ENCODE results near the gene FXYD1.

DNA sequence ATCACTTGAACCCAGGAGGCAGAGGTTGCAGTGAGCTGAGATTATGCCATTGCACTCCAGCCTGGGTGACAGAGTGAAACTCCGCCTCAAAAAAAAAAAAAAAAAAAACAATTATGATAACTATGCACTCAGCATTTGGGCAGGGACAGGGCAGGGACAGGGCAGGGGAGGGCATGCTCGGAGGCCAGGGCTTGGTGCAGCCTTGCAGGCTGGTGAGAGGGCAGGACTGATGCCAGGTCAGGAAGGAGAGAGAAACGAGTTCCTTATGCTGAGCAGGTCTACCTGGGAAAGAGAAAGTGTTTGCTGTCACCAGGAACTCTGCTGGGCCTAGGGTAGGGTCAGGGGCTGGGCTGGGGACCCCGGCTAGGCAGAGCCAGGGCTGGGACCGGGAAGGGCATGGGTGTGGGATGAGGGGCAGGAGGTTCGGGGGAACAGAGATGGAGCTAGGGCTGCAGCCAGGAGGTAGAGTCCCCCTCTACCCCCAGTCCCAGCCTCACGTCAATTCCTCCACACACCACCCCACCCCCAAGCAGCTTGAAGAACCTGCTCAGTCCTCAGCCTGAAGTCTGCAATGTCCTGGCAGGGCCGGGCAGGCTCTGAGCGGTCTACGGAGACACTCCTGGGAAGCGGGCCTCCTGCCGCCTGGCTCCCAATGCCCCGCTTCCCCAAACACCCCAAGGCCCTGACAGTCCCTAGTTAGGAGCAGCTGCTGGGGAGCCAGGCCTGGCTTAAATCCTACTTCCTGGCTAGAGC lies 20.2 kb upstream of the FXYD1 start:
- no peak for TF ChIP-seq EZH2 (IDR thresholded peaks at IDR 0.05; ENCODE audit: low read depth, unreplicated experiment)
- TF ChIP-seq, protein P1, sequence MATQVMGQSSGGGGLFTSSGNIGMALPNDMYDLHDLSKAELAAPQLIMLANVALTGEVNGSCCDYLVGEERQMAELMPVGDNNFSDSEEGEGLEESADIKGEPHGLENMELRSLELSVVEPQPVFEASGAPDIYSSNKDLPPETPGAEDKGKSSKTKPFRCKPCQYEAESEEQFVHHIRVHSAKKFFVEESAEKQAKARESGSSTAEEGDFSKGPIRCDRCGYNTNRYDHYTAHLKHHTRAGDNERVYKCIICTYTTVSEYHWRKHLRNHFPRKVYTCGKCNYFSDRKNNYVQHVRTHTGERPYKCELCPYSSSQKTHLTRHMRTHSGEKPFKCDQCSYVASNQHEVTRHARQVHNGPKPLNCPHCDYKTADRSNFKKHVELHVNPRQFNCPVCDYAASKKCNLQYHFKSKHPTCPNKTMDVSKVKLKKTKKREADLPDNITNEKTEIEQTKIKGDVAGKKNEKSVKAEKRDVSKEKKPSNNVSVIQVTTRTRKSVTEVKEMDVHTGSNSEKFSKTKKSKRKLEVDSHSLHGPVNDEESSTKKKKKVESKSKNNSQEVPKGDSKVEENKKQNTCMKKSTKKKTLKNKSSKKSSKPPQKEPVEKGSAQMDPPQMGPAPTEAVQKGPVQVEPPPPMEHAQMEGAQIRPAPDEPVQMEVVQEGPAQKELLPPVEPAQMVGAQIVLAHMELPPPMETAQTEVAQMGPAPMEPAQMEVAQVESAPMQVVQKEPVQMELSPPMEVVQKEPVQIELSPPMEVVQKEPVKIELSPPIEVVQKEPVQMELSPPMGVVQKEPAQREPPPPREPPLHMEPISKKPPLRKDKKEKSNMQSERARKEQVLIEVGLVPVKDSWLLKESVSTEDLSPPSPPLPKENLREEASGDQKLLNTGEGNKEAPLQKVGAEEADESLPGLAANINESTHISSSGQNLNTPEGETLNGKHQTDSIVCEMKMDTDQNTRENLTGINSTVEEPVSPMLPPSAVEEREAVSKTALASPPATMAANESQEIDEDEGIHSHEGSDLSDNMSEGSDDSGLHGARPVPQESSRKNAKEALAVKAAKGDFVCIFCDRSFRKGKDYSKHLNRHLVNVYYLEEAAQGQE (IDR thresholded peaks at IDR 0.05; ENCODE audit: unreplicated experiment): no peak
- TF ChIP-seq, protein P2, sequence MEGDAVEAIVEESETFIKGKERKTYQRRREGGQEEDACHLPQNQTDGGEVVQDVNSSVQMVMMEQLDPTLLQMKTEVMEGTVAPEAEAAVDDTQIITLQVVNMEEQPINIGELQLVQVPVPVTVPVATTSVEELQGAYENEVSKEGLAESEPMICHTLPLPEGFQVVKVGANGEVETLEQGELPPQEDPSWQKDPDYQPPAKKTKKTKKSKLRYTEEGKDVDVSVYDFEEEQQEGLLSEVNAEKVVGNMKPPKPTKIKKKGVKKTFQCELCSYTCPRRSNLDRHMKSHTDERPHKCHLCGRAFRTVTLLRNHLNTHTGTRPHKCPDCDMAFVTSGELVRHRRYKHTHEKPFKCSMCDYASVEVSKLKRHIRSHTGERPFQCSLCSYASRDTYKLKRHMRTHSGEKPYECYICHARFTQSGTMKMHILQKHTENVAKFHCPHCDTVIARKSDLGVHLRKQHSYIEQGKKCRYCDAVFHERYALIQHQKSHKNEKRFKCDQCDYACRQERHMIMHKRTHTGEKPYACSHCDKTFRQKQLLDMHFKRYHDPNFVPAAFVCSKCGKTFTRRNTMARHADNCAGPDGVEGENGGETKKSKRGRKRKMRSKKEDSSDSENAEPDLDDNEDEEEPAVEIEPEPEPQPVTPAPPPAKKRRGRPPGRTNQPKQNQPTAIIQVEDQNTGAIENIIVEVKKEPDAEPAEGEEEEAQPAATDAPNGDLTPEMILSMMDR (conservative IDR thresholded peaks at IDR 0.05; ENCODE audit: low read depth in 2 of 2): no peak
- no peak for TF ChIP-seq POLR2AphosphoS5 (IDR thresholded peaks at IDR 0.05; ENCODE audit: low read depth)
- TF ChIP-seq, protein P3, sequence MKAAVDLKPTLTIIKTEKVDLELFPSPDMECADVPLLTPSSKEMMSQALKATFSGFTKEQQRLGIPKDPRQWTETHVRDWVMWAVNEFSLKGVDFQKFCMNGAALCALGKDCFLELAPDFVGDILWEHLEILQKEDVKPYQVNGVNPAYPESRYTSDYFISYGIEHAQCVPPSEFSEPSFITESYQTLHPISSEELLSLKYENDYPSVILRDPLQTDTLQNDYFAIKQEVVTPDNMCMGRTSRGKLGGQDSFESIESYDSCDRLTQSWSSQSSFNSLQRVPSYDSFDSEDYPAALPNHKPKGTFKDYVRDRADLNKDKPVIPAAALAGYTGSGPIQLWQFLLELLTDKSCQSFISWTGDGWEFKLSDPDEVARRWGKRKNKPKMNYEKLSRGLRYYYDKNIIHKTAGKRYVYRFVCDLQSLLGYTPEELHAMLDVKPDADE (IDR thresholded peaks at IDR 0.05): no peak
- no peak for TF ChIP-seq EZH2phosphoT487 (IDR thresholded peaks at IDR 0.05; ENCODE audit: unreplicated experiment)
- no peak for TF ChIP-seq ZNF331 (CRISPR knock-in tag; IDR thresholded peaks at IDR 0.05; ENCODE audit: low read depth)
- TF ChIP-seq CREB1 (CRISPR knock-in tag; IDR thresholded peaks at IDR 0.05; ENCODE audit: low read depth): no peak
